K562 (cell line): ENCODE results near the gene HNRNPA3. TPM values are rescaled to one million over a fixed set of nuclear protein-coding genes. Genes with fewer than 3 reads are reported as not detected.

ENCODE experiments used
- CBFA2T2 ChIP-seq: fragments of 450-650 bp; conservative IDR thresholded peaks from 2 replicates; pipeline ENCODE4 v1.6.1; 2017; ENCODE audit warnings: mild to moderate bottlenecking
- CHAMP1 ChIP-seq: fragments of 450-650 bp; IDR thresholded peaks from 2 replicates; pipeline ENCODE4 v1.6.1; 2016; ENCODE audit warnings: mild to moderate bottlenecking
- CREB3 ChIP-seq: fragments of 450-650 bp; conservative IDR thresholded peaks from 2 replicates; pipeline ENCODE4 v1.6.1; 2016; ENCODE audit warnings: missing genetic modification characterization, low read depth, mild to moderate bottlenecking, missing compliant biosample characterization, moderate library complexity
- E2F8 ChIP-seq: fragments of 450-650 bp; IDR thresholded peaks from 2 replicates; pipeline ENCODE4 v1.7.1; 2018; ENCODE audit warnings: mild to moderate bottlenecking, low read depth; ENCODE audit not compliant: partially characterized antibody
- GATA2 ChIP-seq: sonication (generic); formaldehyde crosslinking; IDR thresholded peaks from 2 replicates; pipeline ENCODE4 v1.4.0; 2020; ENCODE audit warnings: mild to moderate bottlenecking, missing genetic modification reagents
- NR2C1 ChIP-seq, 2 experiments: fragments of 450-650 bp; IDR thresholded peaks; 2 replicates each; pipeline ENCODE4 v1.6.1; 2017; ENCODE audit warnings: mild to moderate bottlenecking in 2 of 2, antibody characterized with exemption in 1 of 2, inconsistent platforms in 1 of 2, missing compliant biosample characterization in 1 of 2, missing genetic modification characterization in 1 of 2
- PTTG1 ChIP-seq: fragments of 450-650 bp; IDR thresholded peaks from 2 replicates; pipeline ENCODE4 v1.6.1; 2016; ENCODE audit warnings: low read depth, mild to moderate bottlenecking, missing genetic modification characterization, missing compliant biosample characterization
- TAF7 ChIP-seq: fragments of 450-650 bp; IDR thresholded peaks from 2 replicates; pipeline ENCODE4 v1.6.1; 2016; ENCODE audit warnings: missing genetic modification characterization, missing compliant biosample characterization
- ZNF518B ChIP-seq: fragments of 250-450 bp; sonication (Bioruptor Pico); IDR thresholded peaks from 2 replicates; pipeline ENCODE4 v1.5.0; 2021; ENCODE audit warnings: mild to moderate bottlenecking, moderate library complexity
- ZNF584 ChIP-seq: fragments of 200-800 bp; sonication (Bioruptor generic); IDR thresholded peaks from 2 replicates; pipeline ENCODE4 v1.6.1; 2016; ENCODE audit warnings: low read depth, mild to moderate bottlenecking, missing genetic modification characterization, missing compliant biosample characterization
- ZNF639 ChIP-seq, 2 experiments: fragments of 200-800 bp in 1 of 2; sonication (Bioruptor generic) in 1 of 2; sonication (generic) in 1 of 2; formaldehyde crosslinking in 1 of 2; IDR thresholded peaks in 1 of 2; conservative IDR thresholded peaks in 1 of 2; 2 replicates each; pipeline versions ENCODE4 v1.5.0 to v1.6.1; 2016 to 2020; ENCODE audit warnings: missing compliant biosample characterization in 1 of 2, missing genetic modification characterization in 1 of 2, missing genetic modification reagents in 1 of 2
- ZNF76 ChIP-seq: fragments of 250-450 bp; sonication (Bioruptor Pico); IDR thresholded peaks from 2 replicates; pipeline ENCODE4 v1.4.0; 2020; ENCODE audit warnings: mild to moderate bottlenecking, moderate library complexity, borderline replicate concordance
- ZNF766 ChIP-seq: fragments of 200-800 bp; sonication (Bioruptor generic); conservative IDR thresholded peaks from 2 replicates; pipeline ENCODE4 v1.6.1; 2016; ENCODE audit warnings: missing genetic modification characterization, missing compliant biosample characterization
- polyA plus RNA-seq, 8 experiments: library from polyadenylated mRNA; depleted of rRNA in 4 of 8; stranded (reverse) in 5 of 8; unstranded in 3 of 8; fragments of >200 nt; fragmentation: Nextera tagmentation in 2 of 8; fragmentation: Illumina TruSeq in 1 of 8; extraction: Ambion mirVana in 2 of 8; extraction: Trizol in 1 of 8; gene quantifications; 2 replicates each; pipeline versions ENCODE4 v1.2.1 to v1.2.3, GENCODE V29; 2011 to 2014; ENCODE audit warnings: inconsistent platforms in 1 of 8, missing spikeins in 1 of 8
- total RNA-seq, 7 experiments: library from RNA; depleted of rRNA in 6 of 7; stranded (reverse); fragments of >200 nt in 6 of 7; fragmentation: Illumina TruSeq in 2 of 7; extraction: Trizol in 2 of 7; gene quantifications; 2 replicates each; pipeline versions ENCODE4 v1.2.1 to v1.2.3, GENCODE V29; 2011 to 2021; ENCODE audit warnings: low replicate concordance in 1 of 7

The HNRNPA3 gene
- total and polyA plus RNA-seq, 9 of the 15 experiments (the other 6 are each of a cell fraction or from before 2014, with no cell fraction given) = 72.8 to 428 (median 192) TPM

GRCh38 chr2:177171418-177171865 lies 41.2 kb upstream of the HNRNPA3 start (continued):
- TF ChIP-seq CHAMP1 = no peak
- TF ChIP-seq CBFA2T2 = no peak
- 0 out of 4 replicates have a peak, but pooled peaks of 1 of the 2 experiments have one; percentile 36 for TF ChIP-seq ZNF639 (CRISPR knock-in tag; conservative IDR thresholded peaks at IDR 0.05 in 1 of 2, IDR thresholded peaks at IDR 0.05 in 1 of 2)
- TF ChIP-seq ZNF584 (CRISPR knock-in tag) = peak; percentile 82; the same call in 1 of the 2 replicates
- TF ChIP-seq PTTG1 (tag) = peak; percentile 84
- TF ChIP-seq GATA2 = no peak
- 0 out of 2 replicates have a peak, but pooled peaks have one; percentile 34 for TF ChIP-seq ZNF76
- no peak for TF ChIP-seq ZNF518B (CRISPR knock-in tag)
- TF ChIP-seq NR2C1 (IDR thresholded peaks at IDR 0.05) = no peak
- TF ChIP-seq NR2C1 (tag; IDR thresholded peaks at IDR 0.05) = peak; percentile 57
- TF ChIP-seq ZNF766 = peak; percentile 93
- TF ChIP-seq TAF7 = no peak
- TF ChIP-seq CREB3 (tag) = peak; percentile 87; the same call in 1 of the 2 replicates
- no peak for TF ChIP-seq E2F8
